ENCODE data around the gene TPRN.

Gene TPRN

GRCh38 chr9:137236238-137236935 lies 35.8 kb upstream of the TPRN start:
- TF ChIP-seq EP300 (IDR thresholded peaks at IDR 0.05; ENCODE audit: borderline replicate concordance) (no peak), YY1 (IDR thresholded peaks at IDR 0.05; ENCODE audit: low read depth) (peak; percentile 83), FOXM1 (IDR thresholded peaks at IDR 0.05; ENCODE audit: borderline replicate concordance, low read depth) (0 out of 2 replicates have a peak, but pooled peaks have one; percentile 9), NFIC (IDR thresholded peaks at IDR 0.05) (no peak), TAF1 (IDR thresholded peaks at IDR 0.05; ENCODE audit: low read depth) (no peak; the same call in 1 of the 2 replicates), ZBTB7A (IDR thresholded peaks at IDR 0.05; ENCODE audit: low read depth) (peak; percentile 97), EGR1 (IDR thresholded peaks at IDR 0.05) (peak; percentile 41), RAD21 (IDR thresholded peaks at IDR 0.05; ENCODE audit: low read depth) (peak; percentile 86), TEAD4 (IDR thresholded peaks at IDR 0.05) (peak; percentile 32; the same call in 1 of the 2 replicates), TCF12 (IDR thresholded peaks at IDR 0.05; ENCODE audit: low read depth) (peak; percentile 16; the same call in 1 of the 2 replicates)
- TF ChIP-seq, protein P1, sequence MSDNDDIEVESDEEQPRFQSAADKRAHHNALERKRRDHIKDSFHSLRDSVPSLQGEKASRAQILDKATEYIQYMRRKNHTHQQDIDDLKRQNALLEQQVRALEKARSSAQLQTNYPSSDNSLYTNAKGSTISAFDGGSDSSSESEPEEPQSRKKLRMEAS (IDR thresholded peaks at IDR 0.05), result peak; percentile 28; the same call in 1 of the 2 replicates
- TF ChIP-seq, protein P2, sequence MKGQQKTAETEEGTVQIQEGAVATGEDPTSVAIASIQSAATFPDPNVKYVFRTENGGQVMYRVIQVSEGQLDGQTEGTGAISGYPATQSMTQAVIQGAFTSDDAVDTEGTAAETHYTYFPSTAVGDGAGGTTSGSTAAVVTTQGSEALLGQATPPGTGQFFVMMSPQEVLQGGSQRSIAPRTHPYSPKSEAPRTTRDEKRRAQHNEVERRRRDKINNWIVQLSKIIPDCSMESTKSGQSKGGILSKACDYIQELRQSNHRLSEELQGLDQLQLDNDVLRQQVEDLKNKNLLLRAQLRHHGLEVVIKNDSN (IDR thresholded peaks at IDR 0.05), result no peak

DNA sequence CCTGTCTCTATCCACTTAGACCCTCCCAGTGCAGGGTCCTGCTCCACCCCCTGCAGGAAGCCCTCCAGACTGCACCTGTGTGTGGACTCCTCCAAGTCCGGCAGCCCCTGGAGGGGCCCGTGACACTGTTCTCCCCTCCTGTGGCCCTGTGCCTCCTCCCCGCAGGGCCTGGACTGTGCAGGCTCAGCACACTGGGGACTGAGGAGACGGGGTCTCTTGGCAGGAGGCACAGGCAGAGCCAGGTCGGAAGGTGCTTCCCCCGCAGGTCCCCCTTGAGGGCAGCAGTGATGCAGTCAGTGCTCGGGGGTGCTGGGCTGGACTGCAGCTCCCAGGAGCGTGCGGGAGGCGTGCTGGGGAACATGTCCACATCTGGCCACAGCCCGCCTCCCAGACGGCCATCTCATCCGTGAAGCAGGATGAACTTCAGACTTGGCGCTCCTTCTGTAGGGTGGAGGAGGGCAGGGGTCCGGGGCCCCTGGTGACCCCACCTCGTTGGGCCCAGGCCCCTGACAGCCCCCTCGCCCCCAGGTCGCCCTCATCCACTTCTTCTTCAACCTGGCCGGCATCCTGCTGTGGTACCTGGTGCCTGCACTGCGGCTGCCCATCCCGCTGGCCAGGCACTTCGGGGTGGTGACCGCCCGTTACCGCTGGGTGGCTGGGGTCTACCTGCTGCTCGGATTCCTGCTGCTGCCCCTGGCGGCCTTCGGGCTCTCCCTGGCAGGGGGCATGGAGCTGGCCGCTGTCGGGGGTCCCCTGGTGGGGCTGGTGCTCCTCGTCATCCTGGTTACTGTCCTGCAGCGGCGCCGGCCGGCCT lies 35.1 kb upstream of the TPRN start:
- TF ChIP-seq EGR1 (IDR thresholded peaks at IDR 0.05) (no peak), TAF1 (IDR thresholded peaks at IDR 0.05; ENCODE audit: low read depth) (no peak), TCF12 (IDR thresholded peaks at IDR 0.05; ENCODE audit: low read depth) (no peak), RAD21 (IDR thresholded peaks at IDR 0.05; ENCODE audit: low read depth) (no peak), CEBPB (IDR thresholded peaks at IDR 0.05) (no peak)
- TF ChIP-seq, protein P2 (IDR thresholded peaks at IDR 0.05), result no peak

DNA sequence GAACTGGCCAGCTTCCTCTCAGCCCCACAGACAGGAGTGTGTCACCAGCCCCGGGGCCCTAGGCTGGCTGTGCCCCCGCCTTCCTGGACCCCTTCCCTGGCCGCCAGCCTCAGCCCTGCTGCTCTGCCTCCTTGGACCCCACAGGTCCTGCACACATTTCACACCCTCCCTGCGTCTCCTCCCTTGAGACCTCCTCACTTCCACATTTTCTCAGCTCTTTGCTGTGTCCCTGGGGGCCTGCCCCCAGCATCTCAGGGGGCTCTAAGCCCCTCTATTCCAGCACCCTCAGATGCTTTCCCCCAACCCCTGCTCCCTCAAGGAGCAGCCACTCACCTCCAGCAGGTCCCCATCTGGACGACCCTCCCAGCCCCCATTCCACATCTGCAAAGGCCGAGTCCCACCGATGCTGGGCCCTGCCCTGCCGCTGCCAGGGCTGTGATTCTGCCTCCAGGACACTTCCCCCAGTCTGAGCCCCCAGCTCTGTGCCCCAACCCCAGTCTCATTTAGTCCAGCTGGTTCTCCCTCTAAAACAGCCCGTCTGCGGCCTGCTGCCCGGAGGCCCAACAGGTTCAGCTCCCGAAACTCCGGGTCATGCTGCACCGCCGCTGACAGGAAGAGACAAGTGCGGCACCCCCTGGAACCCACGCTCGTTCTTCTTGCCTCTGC lies 34.4 kb upstream of the TPRN start:
- TF ChIP-seq EGR1 (IDR thresholded peaks at IDR 0.05), result no peak
- TF ChIP-seq ZBTB7A (IDR thresholded peaks at IDR 0.05; ENCODE audit: low read depth), result no peak
- TF ChIP-seq CEBPB (IDR thresholded peaks at IDR 0.05), result no peak

DNA sequence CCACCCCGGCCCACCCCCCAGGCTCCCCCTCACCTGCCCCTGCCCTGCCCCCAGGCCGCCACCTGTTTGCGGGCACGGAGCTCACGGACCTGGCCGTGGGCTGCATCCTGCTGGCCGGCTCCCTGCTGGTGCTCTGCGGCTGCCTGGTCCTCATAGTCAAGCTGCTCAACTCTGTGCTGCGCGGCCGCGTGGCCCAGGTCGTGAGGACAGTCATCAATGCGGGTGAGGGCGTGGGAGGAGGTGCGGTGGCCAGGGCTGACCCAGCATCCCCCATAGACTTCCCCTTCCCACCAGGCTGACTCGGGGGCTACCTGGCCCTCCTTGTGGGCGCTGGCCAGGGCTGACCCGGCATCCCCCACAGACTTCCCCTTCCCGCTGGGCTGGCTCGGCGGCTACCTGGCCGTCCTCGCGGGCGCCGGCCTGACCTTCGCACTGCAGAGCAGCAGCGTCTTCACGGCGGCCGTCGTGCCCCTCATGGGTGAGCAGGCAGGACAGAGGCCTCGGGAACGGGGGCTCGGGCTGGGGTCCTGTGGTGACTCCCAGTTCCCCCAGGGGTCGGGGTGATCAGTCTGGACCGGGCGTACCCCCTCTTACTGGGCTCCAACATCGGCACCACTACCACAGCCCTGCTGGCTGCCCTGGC lies 33.6 kb upstream of the TPRN start:
- TF ChIP-seq ZBTB7A (IDR thresholded peaks at IDR 0.05; ENCODE audit: low read depth) (no peak), NFIC (IDR thresholded peaks at IDR 0.05) (no peak), RAD21 (IDR thresholded peaks at IDR 0.05; ENCODE audit: low read depth) (no peak), EP300 (IDR thresholded peaks at IDR 0.05; ENCODE audit: borderline replicate concordance) (no peak), TCF12 (IDR thresholded peaks at IDR 0.05; ENCODE audit: low read depth) (no peak), TEAD4 (IDR thresholded peaks at IDR 0.05) (no peak)
- TF ChIP-seq, protein P2 (IDR thresholded peaks at IDR 0.05), result no peak

- TF ChIP-seq, protein P2 (IDR thresholded peaks at IDR 0.05), result no peak
- TF ChIP-seq NFIC (IDR thresholded peaks at IDR 0.05), result no peak
- TF ChIP-seq EP300 (IDR thresholded peaks at IDR 0.05; ENCODE audit: borderline replicate concordance), result no peak
- TF ChIP-seq, protein P1 (IDR thresholded peaks at IDR 0.05), result no peak
- TF ChIP-seq, protein P3, sequence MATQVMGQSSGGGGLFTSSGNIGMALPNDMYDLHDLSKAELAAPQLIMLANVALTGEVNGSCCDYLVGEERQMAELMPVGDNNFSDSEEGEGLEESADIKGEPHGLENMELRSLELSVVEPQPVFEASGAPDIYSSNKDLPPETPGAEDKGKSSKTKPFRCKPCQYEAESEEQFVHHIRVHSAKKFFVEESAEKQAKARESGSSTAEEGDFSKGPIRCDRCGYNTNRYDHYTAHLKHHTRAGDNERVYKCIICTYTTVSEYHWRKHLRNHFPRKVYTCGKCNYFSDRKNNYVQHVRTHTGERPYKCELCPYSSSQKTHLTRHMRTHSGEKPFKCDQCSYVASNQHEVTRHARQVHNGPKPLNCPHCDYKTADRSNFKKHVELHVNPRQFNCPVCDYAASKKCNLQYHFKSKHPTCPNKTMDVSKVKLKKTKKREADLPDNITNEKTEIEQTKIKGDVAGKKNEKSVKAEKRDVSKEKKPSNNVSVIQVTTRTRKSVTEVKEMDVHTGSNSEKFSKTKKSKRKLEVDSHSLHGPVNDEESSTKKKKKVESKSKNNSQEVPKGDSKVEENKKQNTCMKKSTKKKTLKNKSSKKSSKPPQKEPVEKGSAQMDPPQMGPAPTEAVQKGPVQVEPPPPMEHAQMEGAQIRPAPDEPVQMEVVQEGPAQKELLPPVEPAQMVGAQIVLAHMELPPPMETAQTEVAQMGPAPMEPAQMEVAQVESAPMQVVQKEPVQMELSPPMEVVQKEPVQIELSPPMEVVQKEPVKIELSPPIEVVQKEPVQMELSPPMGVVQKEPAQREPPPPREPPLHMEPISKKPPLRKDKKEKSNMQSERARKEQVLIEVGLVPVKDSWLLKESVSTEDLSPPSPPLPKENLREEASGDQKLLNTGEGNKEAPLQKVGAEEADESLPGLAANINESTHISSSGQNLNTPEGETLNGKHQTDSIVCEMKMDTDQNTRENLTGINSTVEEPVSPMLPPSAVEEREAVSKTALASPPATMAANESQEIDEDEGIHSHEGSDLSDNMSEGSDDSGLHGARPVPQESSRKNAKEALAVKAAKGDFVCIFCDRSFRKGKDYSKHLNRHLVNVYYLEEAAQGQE (IDR thresholded peaks at IDR 0.05; ENCODE audit: low read depth), result no peak
- TF ChIP-seq TCF12 (IDR thresholded peaks at IDR 0.05; ENCODE audit: low read depth), result no peak
- TF ChIP-seq CEBPB (IDR thresholded peaks at IDR 0.05), result no peak
- no peak for TF ChIP-seq TAF1 (IDR thresholded peaks at IDR 0.05; ENCODE audit: low read depth)
- TF ChIP-seq TEAD4 (IDR thresholded peaks at IDR 0.05), result no peak
- TF ChIP-seq RAD21 (IDR thresholded peaks at IDR 0.05; ENCODE audit: low read depth), result no peak
- no peak for TF ChIP-seq CREB1 (IDR thresholded peaks at IDR 0.05; ENCODE audit: low read depth)
- TF ChIP-seq YY1 (IDR thresholded peaks at IDR 0.05; ENCODE audit: low read depth), result no peak
- TF ChIP-seq EGR1 (IDR thresholded peaks at IDR 0.05), result no peak
- TF ChIP-seq ZBTB7A (IDR thresholded peaks at IDR 0.05; ENCODE audit: low read depth), result no peak
- no peak for TF ChIP-seq FOXM1 (IDR thresholded peaks at IDR 0.05; ENCODE audit: borderline replicate concordance, low read depth)
Observed at GRCh38 chr9:137233143-137233980, 32.8 kb upstream of the TPRN start.
